Activated CD8-positive, alpha-beta memory T cell treated with anti-CD3 and anti-CD28 coated beads, Interleukin-2, amount 50 U/mL, for 4 hours (primary cell): Measurements from ENCODE around the gene RPL13A.

Experiments
- DNase-seq: peaks from one replicate; pipeline ENCODE4 v3.0.0-alpha.2; 2020

The RPL13A gene

DNA sequence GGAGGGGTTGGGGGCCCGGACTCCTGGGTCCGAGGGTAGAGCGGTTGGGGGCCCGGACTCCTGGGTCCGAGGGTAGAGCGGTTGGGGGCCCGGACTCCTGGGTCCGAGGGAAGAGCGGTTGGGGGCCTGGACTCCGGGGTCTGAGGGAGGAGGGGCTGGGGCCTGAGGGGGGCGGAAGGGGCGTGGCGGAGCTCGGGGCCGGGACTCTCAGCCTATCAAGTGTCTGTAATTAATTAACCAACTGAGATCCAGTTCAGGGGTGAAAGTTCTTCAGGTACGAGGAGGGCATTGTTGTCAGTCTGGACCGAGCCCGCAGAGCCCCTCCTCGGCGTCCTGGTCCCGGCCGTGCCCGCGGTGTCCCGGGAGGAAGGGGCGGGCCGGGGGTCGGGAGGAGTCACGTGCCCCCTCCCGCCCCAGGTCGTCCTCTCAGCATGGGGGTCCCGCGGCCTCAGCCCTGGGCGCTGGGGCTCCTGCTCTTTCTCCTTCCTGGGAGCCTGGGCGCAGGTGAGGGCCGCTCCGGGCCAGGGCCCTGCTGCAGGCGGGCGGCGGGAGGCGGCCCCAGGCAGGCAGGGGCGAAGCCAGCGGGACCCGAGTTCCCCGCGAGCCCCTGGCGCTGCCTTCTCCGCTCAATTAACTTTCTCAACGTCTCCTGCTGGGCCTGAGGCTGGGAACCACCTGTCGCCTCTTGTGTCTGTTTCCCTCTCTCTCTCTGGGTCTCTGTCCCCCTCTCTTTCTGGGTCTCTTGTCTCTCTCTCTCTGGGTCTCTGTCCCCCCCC, 25.8 kb downstream of the RPL13A start:
- DNase-seq = no peak

DNA sequence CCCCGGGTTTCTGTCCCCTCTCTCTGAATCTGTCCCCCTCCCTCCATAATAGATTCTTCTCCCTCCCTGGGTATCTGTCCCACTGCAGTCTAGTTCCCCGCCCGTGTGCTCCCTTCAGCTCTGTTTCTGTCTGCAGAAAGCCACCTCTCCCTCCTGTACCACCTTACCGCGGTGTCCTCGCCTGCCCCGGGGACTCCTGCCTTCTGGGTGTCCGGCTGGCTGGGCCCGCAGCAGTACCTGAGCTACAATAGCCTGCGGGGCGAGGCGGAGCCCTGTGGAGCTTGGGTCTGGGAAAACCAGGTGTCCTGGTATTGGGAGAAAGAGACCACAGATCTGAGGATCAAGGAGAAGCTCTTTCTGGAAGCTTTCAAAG, 26.3 kb downstream of the RPL13A start:
- no peak for DNase-seq

DNA sequence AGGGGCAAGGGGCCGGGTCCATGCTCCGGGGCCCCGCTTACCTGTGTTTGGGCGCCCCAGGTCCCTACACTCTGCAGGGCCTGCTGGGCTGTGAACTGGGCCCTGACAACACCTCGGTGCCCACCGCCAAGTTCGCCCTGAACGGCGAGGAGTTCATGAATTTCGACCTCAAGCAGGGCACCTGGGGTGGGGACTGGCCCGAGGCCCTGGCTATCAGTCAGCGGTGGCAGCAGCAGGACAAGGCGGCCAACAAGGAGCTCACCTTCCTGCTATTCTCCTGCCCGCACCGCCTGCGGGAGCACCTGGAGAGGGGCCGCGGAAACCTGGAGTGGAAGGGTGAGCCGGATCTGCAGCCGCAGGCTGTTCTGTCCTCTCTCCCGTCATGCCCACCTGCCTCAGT, 26.7 kb downstream of the RPL13A start:
- no peak for DNase-seq

DNA sequence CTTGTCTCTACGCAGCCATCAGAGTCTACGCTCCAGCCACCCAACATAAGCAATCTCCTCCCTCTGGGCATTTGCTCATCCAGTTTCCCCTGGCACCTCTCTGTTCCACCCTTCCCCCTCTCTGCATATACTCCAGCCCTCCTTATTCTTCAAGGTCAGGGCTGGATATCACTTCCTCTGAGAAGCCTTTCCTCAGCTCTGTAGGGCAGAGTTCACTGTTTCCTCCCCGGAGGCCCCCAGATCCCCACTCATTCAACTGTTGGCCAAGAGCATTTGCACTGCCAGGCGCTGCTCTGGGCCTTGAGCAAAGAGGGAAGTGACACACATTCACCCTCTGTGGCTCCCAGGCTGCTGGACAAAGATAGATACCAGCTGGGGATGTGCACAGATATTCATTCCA, 28.4 kb downstream of the RPL13A start:
- DNase-seq = no peak

DNA sequence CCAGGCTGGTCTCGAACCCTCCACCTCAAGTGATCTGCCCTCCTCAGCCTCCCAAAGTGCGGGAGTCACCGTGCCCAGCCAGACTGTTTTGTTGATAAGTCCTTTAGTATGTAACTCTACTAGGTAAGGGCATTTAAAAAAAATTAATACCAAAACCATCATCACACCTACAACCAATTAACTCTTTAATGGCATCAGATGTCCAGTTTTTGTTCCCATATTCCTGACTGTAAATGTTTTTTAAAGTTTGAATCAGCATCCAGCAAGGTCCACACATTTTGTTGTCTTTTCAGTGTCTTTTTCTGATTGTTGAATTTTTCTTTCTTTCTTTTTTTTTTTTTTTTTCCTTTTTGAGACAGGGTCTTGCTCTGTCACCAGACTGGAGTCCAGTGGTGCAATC, 30.6 kb downstream of the RPL13A start:
- no peak for DNase-seq

DNA sequence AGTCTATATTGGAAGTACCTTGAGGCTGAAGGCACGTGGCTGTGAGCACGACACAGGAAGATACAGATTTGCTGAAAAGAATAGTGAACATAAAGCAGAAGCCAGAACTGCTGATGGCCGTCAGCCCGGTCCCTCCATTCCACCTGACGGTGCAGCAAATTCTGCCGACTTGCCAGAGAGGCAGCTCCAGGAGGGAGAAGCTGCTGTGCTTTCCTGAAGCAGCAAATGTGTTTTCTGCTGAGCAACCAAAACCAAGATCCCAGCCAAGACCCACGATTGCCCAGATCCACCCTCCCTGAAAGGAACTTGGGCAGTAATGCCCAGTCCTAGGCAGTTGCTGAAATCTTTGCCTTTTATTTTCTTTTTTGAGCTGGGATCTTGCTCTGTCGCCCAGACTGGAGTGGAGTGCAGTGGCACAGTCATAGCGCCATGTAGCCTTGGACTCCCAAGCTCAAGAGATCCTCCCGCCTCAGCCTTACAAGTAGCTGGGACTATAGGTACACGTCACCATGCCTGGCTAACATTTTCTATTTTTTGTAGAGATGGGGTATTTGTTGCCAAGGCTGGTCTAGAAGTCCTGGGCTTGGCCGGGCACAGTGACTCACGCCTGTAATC, 33.4 kb downstream of the RPL13A start:
- DNase-seq = no peak

DNA sequence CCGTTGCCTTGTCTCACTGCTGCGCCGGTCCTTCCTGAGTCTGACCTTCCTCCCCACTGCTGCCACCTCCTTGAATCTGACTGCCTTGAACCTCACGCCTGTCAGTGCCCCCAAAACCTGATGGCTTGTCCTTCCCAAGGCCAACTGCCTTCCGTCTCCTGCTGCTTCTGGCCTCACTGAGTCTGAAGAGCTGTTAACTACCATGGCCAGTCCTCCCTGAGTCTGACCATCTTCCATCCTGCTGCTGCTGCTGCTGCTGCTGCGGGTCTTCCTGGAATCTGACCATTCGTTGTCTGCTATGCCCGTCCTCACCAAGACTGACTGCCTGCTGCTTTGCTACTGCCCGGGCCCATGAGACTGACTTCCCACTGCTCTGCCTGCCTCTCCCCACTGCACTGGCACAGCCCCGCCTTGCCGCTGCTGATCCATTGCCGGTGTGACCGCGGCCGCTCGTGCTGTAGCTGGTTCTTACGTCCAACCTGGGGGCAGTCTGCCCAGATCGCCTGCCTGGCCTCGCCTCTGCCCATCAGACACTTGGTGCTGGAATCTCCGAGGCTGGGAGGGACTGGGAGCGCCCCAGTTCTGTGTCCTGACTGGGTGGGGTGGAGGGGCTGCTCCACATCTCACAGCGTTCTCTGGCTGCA, 37.5 kb downstream of the RPL13A start:
- DNase-seq = no peak

DNA sequence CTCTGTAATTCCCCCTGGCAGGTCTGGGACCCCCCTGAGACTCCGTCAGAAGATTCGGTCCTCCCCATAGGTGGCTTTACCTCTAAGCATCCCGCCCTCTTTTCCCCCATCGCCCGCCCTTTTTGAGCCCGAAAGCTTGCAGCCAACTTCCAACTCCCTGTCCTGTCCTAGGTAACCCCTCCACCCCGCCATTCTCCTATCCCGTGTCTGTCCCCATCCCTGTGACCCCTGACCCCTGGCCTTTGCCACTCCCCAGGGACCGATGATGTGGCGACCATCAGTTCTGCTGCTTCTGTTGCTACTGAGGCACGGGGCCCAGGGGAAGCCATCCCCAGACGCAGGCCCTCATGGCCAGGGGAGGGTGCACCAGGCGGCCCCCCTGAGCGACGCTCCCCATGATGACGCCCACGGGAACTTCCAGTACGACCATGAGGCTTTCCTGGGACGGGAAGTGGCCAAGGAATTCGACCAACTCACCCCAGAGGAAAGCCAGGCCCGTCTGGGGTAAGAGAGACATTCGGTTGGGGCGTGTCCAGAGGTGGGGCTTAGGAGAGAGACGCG, 40.9 kb downstream of the RPL13A start:
- DNase-seq = peak; percentile 18

DNA sequence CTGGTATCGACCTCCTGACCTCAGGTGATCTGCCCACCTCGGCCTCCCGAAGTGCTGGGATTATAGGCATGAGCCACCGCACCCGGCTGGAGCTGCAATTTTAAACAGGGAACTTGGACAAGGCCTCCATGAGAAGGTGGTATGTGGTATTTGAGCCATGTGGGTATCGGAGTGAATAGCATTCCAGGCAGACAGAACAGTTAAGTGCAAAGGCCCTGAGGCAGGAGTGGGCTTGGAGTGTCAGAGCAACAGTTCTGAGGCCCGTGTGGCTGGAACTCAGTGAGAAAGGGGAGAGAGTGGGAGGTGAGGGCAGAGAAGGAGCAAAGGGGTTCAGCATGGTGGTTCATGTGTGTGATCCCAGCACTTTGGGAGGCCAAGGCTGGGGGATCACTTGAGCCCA, 43.3 kb downstream of the RPL13A start:
- DNase-seq = no peak

DNA sequence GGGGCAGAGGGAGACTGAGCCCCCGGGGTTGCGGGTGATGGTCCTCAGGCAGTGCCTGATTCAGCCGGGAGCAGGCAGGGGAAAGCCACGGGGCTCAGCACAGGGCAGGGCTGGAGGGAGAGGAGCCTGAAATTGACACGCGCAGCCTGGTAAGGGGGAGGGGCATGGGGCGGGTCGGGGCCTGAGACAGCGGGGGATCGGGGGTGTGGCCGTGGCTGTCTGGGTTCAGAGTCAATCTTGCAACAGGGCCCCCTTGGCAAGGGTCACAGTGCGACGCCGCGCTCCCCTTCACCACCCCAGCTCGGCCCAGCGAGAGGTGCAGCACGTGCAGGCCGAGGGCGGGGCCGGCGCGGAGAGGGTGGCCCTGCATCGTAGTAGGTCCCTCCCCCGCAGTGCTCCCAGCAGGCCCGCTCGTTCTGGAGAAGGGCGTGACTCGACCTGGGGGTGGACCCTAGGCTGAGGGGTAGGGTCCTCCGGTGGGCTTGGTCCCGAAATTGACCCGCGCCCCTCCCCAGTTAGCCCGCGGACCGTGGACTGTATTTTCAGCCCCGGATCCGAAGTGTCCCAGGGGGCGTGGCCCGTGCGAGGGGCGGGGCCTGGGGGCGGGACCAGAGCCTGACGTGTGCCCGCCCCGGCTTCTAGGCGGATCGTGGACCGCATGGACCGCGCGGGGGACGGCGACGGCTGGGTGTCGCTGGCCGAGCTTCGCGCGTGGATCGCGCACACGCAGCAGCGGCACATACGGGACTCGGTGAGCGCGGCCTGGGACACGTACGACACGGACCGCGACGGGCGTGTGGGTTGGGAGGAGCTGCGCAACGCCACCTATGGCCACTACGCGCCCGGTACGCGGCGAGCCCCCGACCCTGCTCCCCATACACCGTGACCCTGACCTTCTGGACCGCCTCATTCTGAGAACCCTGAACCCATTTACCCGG, 46.4 kb downstream of the RPL13A start:
- peak; percentile 86 for DNase-seq

DNA sequence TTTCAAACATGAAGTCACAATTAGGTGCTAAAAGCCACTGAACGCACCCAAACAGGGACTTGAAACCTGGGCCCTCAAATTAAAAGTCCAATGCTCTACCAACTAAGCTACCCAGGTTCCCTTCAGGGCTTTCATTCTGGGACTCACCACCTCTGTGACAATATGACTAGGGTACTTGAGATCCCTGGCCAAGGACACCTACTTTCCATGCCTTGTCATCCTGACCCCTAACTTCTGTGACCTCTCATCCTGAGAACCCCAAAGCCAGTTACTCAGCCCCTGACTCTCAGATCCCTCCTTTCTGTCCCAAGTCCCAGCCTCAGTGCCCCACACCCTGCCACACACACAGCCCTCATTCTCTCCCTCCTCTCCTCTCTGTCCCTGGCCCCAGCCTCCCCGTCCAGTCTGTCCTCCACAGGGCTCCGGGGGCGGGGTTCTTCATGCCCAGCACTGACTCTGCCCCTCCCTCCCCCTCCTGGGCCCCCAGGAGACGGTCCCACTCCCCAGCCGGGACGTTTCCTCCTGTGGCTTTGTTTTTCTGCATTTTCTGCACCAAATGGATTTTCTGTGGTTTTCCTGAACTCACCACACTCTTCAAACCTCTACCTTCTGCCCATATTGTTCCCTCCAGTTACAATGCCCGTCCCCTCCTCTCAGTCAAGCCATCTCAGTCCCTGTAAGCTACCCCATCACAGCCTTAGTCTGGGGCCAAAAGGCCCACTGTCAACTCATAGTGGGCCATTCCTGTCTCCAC, 47.4 kb downstream of the RPL13A start:
- DNase-seq = no peak

DNA sequence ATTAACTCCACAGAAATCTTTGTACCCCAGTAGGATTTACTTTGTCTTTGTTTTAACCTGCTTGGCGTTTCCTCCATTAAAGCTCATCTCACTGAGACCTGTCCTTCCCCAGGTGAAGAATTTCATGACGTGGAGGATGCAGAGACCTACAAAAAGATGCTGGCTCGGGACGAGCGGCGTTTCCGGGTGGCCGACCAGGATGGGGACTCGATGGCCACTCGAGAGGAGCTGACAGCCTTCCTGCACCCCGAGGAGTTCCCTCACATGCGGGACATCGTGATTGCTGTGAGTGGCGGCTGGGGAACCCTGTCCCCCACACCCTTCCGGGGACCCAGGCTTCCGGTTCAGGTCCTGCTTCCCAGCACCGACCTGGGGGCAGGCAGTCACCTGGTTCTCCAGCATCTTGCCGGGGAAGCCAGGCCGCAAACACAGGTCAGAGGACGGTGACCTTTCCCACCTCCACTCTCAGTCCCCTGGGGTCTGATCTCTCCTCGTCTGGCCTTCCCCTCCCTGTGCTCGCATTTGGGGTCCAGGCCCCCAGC, 49.6 kb downstream of the RPL13A start:
- no peak for DNase-seq

DNA sequence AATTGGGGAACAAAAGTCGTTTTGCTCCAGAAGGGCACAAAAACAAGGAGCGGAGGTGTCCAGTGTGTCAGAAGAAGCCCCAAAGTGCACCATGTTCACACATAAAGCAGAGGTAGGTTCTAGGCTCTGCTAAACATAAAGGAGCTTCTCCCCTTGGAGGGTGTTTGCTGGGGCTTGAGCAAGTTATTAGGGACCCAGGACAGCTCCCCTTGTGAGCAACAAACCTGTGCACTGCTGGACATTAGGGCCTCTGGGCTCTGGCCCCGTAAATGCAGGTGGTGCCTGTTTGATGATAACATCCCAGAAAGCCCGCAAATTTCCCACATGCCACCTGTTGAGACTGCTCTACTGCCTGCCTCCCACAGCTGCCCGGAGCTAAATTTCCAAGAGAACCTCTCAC, 51.2 kb downstream of the RPL13A start:
- no peak for DNase-seq

DNA sequence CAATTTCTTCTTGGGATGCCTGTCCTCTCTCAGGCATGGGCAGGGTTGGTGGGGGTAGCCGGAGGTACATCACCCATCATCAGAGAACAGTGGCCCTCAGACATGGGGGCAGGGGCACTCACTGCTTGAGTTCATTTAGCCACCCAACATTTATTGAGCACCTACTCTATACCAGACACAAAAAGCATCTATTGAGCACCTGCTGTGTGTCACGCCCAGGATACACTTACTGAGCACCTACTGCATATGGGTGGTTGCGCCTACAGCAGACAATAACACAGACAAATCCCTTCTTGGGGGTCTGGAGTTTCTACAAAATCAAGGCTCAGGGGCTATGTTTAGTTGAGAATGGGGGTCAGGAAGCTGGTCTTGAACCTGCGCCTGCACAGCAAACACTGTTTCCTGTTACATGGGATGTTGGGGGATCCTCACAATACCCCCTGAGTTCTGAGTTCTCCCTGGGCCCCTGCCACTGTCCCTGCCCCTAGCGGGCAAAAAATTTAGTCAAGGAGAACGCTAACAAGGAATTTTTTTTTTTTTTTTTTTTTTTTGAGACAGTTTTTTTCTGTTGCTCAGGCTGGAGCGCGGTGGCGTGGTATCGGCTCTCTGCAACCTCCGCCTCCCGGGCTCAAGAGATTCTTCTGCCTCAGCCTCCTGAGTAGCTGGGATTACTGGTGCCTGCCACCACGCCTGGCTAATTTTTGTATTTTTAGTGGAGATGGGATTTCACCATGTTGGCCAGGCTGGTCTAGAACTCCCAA, 52.0 kb downstream of the RPL13A start:
- DNase-seq = no peak
